ENCODE results near the gene ZFR.

- no peak for TF ChIP-seq REST (IDR thresholded peaks at IDR 0.05; ENCODE audit: insufficient read depth in 1 of 2, low read depth in 2 of 2, low read length in 2 of 2)
- no peak for TF ChIP-seq POLR2AphosphoS5 (IDR thresholded peaks at IDR 0.05; ENCODE audit: low read depth, low read length)
- TF ChIP-seq TAF1 (IDR thresholded peaks at IDR 0.05; ENCODE audit: borderline replicate concordance, insufficient read depth, low read length): no peak
- no peak for TF ChIP-seq FOXP2 (optimal IDR thresholded peaks at IDR 0.05; ENCODE audit: borderline replicate concordance, extremely low read depth, extremely low read length, insufficient read depth)
- TF ChIP-seq SIN3A (IDR thresholded peaks at IDR 0.05; ENCODE audit: borderline replicate concordance, insufficient read depth, low read length): no peak
Observed at GRCh38 chr5:32379421-32379820, 65.1 kb downstream of the ZFR start.
